A549 (cell line): ENCODE results near the gene WFIKKN1. TPM values are rescaled to one million over a fixed set of nuclear protein-coding genes. Genes with fewer than 3 reads are reported as not detected.

Experiments
- ATAC-seq, 2 experiments: fragments of 200-7000 bp in 1 of 2; fragments of >200 bp in 1 of 2; cut with Nextera tagmentation in 1 of 2; cut with Tn5 transposase in 1 of 2; 3 replicates each; pipeline versions ENCODE4 v1.8.0 to v1.9.1; 2018 to 2020; ENCODE audit warnings: mild to moderate bottlenecking in 1 of 2, moderate library complexity in 1 of 2
- CTCF ChIA-PET: fragments of 300-600 bp; sonication (Branson Sonifier 250); formaldehyde crosslinking; extraction: SDS; loops from one replicate; lab custom pipeline; 2021; ENCODE audit warnings: antibody characterized with exemption, inconsistent platforms; lab: Yijun Ruan, JAX
- POLR2A ChIA-PET: fragments of 350-600 bp; formaldehyde crosslinking; extraction: SDS; loops from one replicate; lab custom pipeline; 2021; ENCODE audit warnings: antibody characterized with exemption, inconsistent platforms; lab: Yijun Ruan, JAX
- DNase-seq, 2 experiments: peaks; one replicate each; pipeline versions ENCODE4 v3.0.0 to v3.0.0-alpha.2; 2011 to 2016; ENCODE audit warnings: low read depth in 1 of 2, low spot score in 1 of 2
- FAIRE-seq: peaks from 2 replicates; lab custom pipeline; 2011; peaks lifted over from hg19 to GRCh38; lab: Jason Lieb, UNC
- H3K27ac ChIP-seq, 2 experiments: fragments of >200 bp; sonication (Bioruptor Twin); formaldehyde crosslinking; 3 replicates each; pipeline ENCODE4 v1.5.1; 2016 to 2017
- H3K4me1 ChIP-seq: fragments of >200 bp; sonication (Bioruptor Twin); formaldehyde crosslinking; 3 replicates; pipeline ENCODE4 v1.6.1; 2016
- H3K4me2 ChIP-seq: fragments of >200 bp; sonication (Bioruptor Twin); formaldehyde crosslinking; 3 replicates; pipeline ENCODE4 v1.6.1; 2016
- H3K4me3 ChIP-seq: fragments of >200 bp; sonication (Bioruptor Twin); formaldehyde crosslinking; 3 replicates; pipeline ENCODE4 v1.5.1; 2016
- H3K9me3 ChIP-seq: fragments of >200 bp; sonication (Bioruptor Twin); formaldehyde crosslinking; 3 replicates; pipeline ENCODE4 v1.6.1; 2016
- CBX2 ChIP-seq: fragments of 200-600 bp; sonication (generic); IDR thresholded peaks from 2 replicates; pipeline ENCODE4 v1.6.1; 2016; ENCODE audit warnings: low read depth, mild to moderate bottlenecking, borderline replicate concordance
- CHD2 ChIP-seq: fragments of 150-350 bp; IDR thresholded peaks from 2 replicates; pipeline ENCODE4 v1.6.1; 2014; ENCODE audit warnings: low read length; ENCODE audit not compliant: partially characterized antibody
- EHF ChIP-seq: fragments of 250-450 bp; sonication (Bioruptor Pico); IDR thresholded peaks from 2 replicates; pipeline ENCODE4 v1.5.0; 2020; ENCODE audit warnings: mild to moderate bottlenecking
- ESRRA ChIP-seq: fragments of 150-350 bp; IDR thresholded peaks from 2 replicates; pipeline ENCODE4 v1.6.1; 2014; ENCODE audit warnings: mild to moderate bottlenecking, low read length, borderline replicate concordance
- FOSB ChIP-seq: fragments of 250-450 bp; sonication (Bioruptor Pico); IDR thresholded peaks from 2 replicates; pipeline ENCODE4 v1.5.0; 2020; ENCODE audit warnings: mild to moderate bottlenecking, moderate library complexity
- HDAC2 ChIP-seq: fragments of 200-600 bp; sonication (generic); IDR thresholded peaks from 2 replicates; pipeline ENCODE4 v1.6.1; 2016
- HEYL ChIP-seq: fragments of 250-450 bp; sonication (Bioruptor Pico); IDR thresholded peaks from 2 replicates; pipeline ENCODE4 v1.8.0; 2021; ENCODE audit warnings: mild to moderate bottlenecking, moderate library complexity
- HOXA7 ChIP-seq: fragments of 250-450 bp; sonication (Bioruptor Pico); IDR thresholded peaks from 2 replicates; pipeline ENCODE4 v1.5.0; 2020; ENCODE audit warnings: mild to moderate bottlenecking, moderate library complexity
- HOXB13 ChIP-seq: fragments of 250-450 bp; sonication (Bioruptor Pico); IDR thresholded peaks from 2 replicates; pipeline ENCODE4 v1.5.0; 2020; ENCODE audit warnings: low read depth, mild to moderate bottlenecking, moderate library complexity
- JUN ChIP-seq, 2 experiments: fragments of >200 bp; sonication (Bioruptor Twin); formaldehyde crosslinking; IDR thresholded peaks; 2 replicates in 1 of 2; 3 replicates in 1 of 2; pipeline ENCODE4 v1.6.1; 2016 to 2017
- JUNB ChIP-seq: fragments of >200 bp; sonication (Bioruptor Twin); formaldehyde crosslinking; IDR thresholded peaks from 2 replicates; pipeline ENCODE4 v1.6.1; 2016
- KDM1A ChIP-seq: fragments of 200-600 bp; sonication (generic); IDR thresholded peaks from 2 replicates; pipeline ENCODE4 v1.6.1; 2016; ENCODE audit warnings: low read depth, mild to moderate bottlenecking
- MAFK ChIP-seq: fragments of 450-650 bp; IDR thresholded peaks from 2 replicates; pipeline ENCODE4 v1.6.1; 2014; ENCODE audit not compliant: partially characterized antibody
- MAZ ChIP-seq: fragments of 150-350 bp; IDR thresholded peaks from 2 replicates; pipeline ENCODE4 v1.6.1; 2014; ENCODE audit warnings: antibody characterized with exemption, low read depth, low read length, borderline replicate concordance
- MYC ChIP-seq: IDR thresholded peaks from 2 replicates; pipeline ENCODE4 v1.6.1; 2012; ENCODE audit warnings: mild to moderate bottlenecking, inconsistent platforms, low read length, improper control_type of control experiment, borderline replicate concordance
- NPAS2 ChIP-seq: fragments of 250-450 bp; sonication (Bioruptor Pico); IDR thresholded peaks from 2 replicates; pipeline ENCODE4 v1.8.0; 2022; ENCODE audit warnings: mild to moderate bottlenecking, moderate library complexity, borderline replicate concordance
- PHF8 ChIP-seq: fragments of 200-600 bp; sonication (generic); IDR thresholded peaks from 2 replicates; pipeline ENCODE4 v1.6.1; 2016; ENCODE audit warnings: low read depth, mild to moderate bottlenecking, antibody characterized with exemption, moderate library complexity, borderline replicate concordance
- POLR2A ChIP-seq: IDR thresholded peaks from 2 replicates; pipeline ENCODE4 v1.6.1; 2012; ENCODE audit warnings: mild to moderate bottlenecking, low read length
- RARB ChIP-seq: fragments of 250-450 bp; sonication (Bioruptor Pico); IDR thresholded peaks from 2 replicates; pipeline ENCODE4 v1.8.0; 2021; ENCODE audit warnings: mild to moderate bottlenecking, moderate library complexity
- REST ChIP-seq: fragments of 200-600 bp; sonication (generic); IDR thresholded peaks from 2 replicates; pipeline ENCODE4 v1.6.1; 2016; ENCODE audit warnings: antibody characterized with exemption, mild to moderate bottlenecking, moderate library complexity
- SMC3 ChIP-seq: fragments of >200 bp; sonication (Bioruptor Twin); formaldehyde crosslinking; IDR thresholded peaks from 3 replicates; pipeline ENCODE4 v1.6.1; 2018; ENCODE audit warnings: inconsistent platforms
- TFCP2L1 ChIP-seq: fragments of 250-450 bp; sonication (Bioruptor Pico); IDR thresholded peaks from 2 replicates; pipeline ENCODE4 v1.5.0; 2021; ENCODE audit warnings: mild to moderate bottlenecking
- ZC3H11A ChIP-seq: fragments of 450-650 bp; IDR thresholded peaks from 2 replicates; pipeline ENCODE4 v1.6.1; 2014; ENCODE audit warnings: antibody characterized with exemption, mild to moderate bottlenecking
- WGBS: methylation state at CpG from one replicate; pipeline ENCODE4 v1.1.6; 2017; ENCODE audit errors: missing lambda C conversion rate; 5-methylcytosine and 5-hydroxymethylcytosine counted together
- polyA plus RNA-seq, 4 experiments: library from polyadenylated mRNA; depleted of rRNA in 3 of 4; stranded (reverse); fragments of >200 nt; fragmentation: RNase III in 1 of 4; extraction: RNeasy Plus Mini Kit Qiagen cat#74134 plus additional on column Dnase treatment in 1 of 4; gene quantifications; 2 replicates in 3 of 4; 3 replicates in 1 of 4; pipeline ENCODE4 v1.2.3, GENCODE V29; 2011 to 2017

The WFIKKN1 gene
- polyA plus RNA-seq, 2 of the 4 experiments (the other 2 are of a cell fraction) = 0.05 to 0.23 TPM

- Histone ChIP-seq H3K4me2 (no peak overlapping the region), H3K4me1 (peaks cover 23% of the 10 kb centered on the region), H3K9me3 (no peaks in the 10 kb centered on the region), H3K4me3 (no peak overlapping the region), H3K27ac (no peak overlapping the region)
- no peak for FAIRE-seq
- peak; percentile 9 to 12; a peak in 3 of 6 replicates for ATAC-seq
- ChIA-PET CTCF (interaction anchor here (0.7 to 7.1 kb wide), 8 partner anchors 10 to 487 kb away, joined by 3 to 105 read pairs (median 4); partner anchors contain the start of gene RHOT2), POLR2A (no interaction called here)
- TF ChIP-seq ZC3H11A (no peak), REST (no peak), HOXA7 (no peak), PHF8 (no peak), CBX2 (no peak), MYC (no peak), HOXB13 (CRISPR knock-in tag) (no peak), MAZ (no peak), RARB (CRISPR knock-in tag) (no peak), KDM1A (no peak), HDAC2 (no peak), TFCP2L1 (CRISPR knock-in tag) (no peak), EHF (CRISPR knock-in tag) (no peak)
- DNase-seq = no peak
- WGBS = 88% methylated on average over 15 of the region's 21 CpGs
Observed at GRCh38 chr16:582614-583331, 48.0 kb upstream of the WFIKKN1 start.

- H3K27ac ChIP-seq = no peak overlapping the region
- no peak for ATAC-seq
- CTCF ChIA-PET = interaction anchor here (1.3 to 7.1 kb wide), 4 partner anchors 12 to 79 kb away, joined by 3 to 105 read pairs (median 8); partner anchors contain the start of gene RHOT2
- 82% methylated on average over 15 of the region's 16 CpGs for WGBS
- no peak overlapping the region for H3K4me3 ChIP-seq
- FAIRE-seq = no peak
- no peak for DNase-seq
- POLR2A ChIA-PET = no interaction called here
- H3K4me1 ChIP-seq = peaks cover 27% of the 10 kb centered on the region
- H3K4me2 ChIP-seq = no peak overlapping the region
- no peaks in the 10 kb centered on the region for H3K9me3 ChIP-seq
- TF ChIP-seq NPAS2 (CRISPR knock-in tag) (no peak), EHF (CRISPR knock-in tag) (no peak), SMC3 (no peak), POLR2A (no peak)
Observed at GRCh38 chr16:583470-583814, 47.3 kb upstream of the WFIKKN1 start.

GRCh38 chr16:583815-584591 lies 46.8 kb upstream of the WFIKKN1 start:
- 86% methylated on average over 18 of the region's 38 CpGs for WGBS
- FAIRE-seq = no peak
- POLR2A ChIA-PET = no interaction called here
- TF ChIP-seq ESRRA = no peak
- TF ChIP-seq JUN (IDR thresholded peaks at IDR 0.05) = no peak
- no peak for TF ChIP-seq JUNB
- TF ChIP-seq MAFK = no peak
- TF ChIP-seq FOSB (CRISPR knock-in tag) = no peak
- no peak for TF ChIP-seq TFCP2L1 (CRISPR knock-in tag)
- TF ChIP-seq CHD2 = no peak
- no peak for TF ChIP-seq HEYL (CRISPR knock-in tag)
- Histone ChIP-seq H3K4me3 (no peak overlapping the region), H3K4me1 (peaks cover 22% of the 10 kb centered on the region), H3K9me3 (no peaks in the 10 kb centered on the region), H3K27ac (no peak overlapping the region), H3K4me2 (no peak overlapping the region)
- peak in 1 of 2 experiments; percentile 47 for DNase-seq
- ATAC-seq = peak in 1 of 2 experiments; percentile 4; a peak in 1 of 6 replicates
- CTCF ChIA-PET = interaction anchor here (0.6 to 7.1 kb wide), 4 partner anchors 11 to 78 kb away, joined by 3 to 105 read pairs (median 8); partner anchors contain the start of gene RHOT2
